GM19324 (cell line): ENCODE results near the gene ZNF778.
"Not testable (repeated sequence)": the region's sequence is repeated elsewhere in the genome, so short reads cannot be mapped to it uniquely, and the experiment has no call there.

Experiments
- ATAC-seq: cut with Tn5 transposase; IDR thresholded peaks from one replicate; pipeline ENCODE4 v1.9.1; 2021; ENCODE audit warnings: mild to moderate bottlenecking, moderate library complexity; ENCODE audit not compliant: unreplicated experiment, low FRiP score

ZNF778 gene

DNA sequence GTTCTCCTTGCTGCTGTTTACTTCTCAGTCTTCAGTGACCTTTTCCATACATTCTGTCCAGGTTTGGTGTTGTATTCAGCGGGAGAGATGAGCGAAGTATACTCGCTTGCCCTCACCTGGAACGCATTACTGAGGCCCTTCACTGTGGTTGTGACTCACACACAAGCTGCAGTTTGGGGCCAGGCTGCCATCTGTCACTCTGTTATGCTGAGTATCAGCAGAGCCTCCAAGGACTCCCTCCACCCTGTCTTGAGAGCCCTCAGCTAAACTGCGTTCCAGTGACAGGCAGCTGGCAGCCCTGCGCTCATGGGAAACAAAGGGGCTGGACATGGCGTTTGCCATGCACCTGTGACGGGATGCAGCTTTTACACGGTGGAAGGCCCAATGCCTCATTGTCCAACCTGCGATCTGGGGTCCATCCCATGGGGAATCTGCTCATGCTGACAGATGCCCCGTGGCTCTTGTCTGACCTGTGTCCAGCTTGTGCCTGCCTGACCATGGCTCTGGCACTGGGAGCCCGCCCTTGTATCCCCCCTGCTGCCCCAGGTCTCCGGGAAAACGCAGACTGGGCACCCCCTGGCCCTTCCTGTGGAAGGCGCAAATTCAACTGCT is 6.5 kb upstream of the ZNF778 start:
- no peak for ATAC-seq

DNA sequence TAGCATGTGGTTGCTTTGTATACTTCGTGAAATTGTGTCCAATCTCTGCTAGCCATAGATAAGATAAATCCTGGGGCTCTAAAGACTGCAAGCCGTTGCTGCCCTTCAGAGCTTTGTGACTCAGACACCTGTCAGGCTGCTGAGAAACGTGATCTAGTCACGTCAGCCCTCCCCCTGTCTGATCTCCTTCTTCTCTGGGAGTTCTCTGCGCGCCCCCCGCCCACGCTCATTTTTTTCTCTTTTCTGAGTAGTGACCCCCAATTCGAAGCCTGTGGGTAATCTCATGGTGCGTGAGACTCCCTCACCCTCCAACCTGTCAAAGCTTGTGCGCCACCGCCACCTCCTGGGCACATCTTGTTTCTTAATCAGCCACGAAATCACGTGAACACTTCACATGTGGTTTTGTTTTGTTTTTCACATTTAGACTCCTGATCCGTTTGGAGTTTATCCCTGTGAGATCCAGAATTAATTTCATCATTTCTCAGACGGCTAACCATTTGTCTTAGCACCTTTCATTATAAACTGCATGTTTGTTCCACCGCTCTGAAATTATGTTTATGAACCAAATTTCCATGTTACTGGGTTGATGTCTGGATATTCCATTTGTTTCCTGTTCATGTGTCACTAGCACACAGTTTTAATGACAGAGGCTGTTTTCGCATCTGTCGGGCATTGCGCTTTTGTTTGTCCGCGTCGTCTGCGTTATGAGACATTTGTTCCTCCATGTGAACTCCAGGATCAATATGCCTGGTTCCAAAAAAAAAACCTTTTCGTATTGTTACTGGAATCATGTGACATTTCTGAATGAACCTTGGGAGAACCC is 977 bp upstream of the ZNF778 start:
- no peak for ATAC-seq

DNA sequence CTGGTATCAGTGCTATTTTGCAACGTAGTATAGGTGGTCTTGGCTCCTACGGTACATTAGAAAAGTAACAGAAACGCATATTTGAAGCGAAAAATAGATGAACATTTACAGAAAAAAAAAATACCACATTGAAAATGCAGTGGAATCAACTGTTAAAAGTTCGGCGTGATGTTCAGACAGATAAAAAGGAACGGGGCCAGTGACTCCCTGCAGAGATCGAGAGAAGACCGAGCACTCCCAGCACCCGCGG is 440 bp upstream of the ZNF778 start:
- ATAC-seq, result no peak

DNA sequence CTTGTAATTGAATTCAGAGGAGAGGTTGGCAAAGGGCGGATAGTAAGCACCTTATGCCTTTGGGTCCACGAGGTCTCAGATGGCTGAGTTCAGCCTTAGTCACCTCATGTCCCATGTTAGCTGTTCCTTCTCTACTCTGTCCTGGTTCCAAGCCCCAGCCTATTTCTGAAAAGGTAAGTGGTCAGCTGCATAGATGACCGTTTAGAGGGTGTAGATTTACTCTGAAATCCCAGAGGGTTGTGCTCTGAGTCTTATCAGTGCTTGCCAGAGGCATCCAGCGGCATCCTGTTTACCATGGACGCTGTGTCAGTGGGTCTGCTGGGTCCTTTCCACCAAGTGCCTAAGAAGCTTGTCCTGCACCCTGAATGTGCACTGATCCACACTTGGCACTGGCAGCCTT is 1.9 kb downstream of the ZNF778 start:
- no peak for ATAC-seq

DNA sequence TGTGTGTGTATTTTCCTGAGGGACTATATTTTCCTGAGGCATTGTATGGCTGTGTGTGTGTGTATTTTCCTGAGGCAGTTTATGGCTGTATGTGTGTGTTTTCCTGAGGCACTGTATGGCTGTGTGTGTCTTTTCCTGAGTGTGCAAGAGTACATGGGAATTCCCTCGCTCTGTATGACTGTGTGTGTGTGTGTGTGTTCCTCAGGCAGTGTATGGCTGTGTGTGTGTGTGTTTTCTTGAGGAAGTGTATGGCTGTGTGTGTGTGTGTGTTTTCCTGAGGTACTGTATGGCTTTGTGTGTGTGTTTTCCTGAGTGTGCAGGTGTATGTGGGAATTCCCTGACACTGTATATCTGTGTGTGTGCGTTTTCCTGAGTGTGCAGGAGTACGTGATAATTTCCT is 4.1 kb downstream of the ZNF778 start:
- no peak for ATAC-seq

DNA sequence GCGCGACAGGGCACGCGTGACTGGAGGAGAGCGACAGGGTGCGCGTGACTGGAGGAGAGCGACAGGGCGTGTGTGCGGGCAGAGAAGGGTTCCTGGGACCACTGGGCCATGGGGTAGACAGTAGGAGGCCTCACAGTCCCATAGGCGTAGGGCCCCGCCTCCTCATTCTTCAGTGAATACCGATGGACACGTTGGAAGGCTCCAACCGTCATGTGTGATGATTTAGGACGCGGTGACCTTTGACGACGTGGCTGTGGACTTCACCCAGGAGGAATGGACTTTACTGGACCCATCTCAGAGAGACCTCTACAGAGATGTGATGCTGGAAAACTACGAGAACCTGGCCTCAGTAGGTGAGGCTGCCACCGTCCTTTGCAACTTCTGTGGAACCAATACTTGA is 5.4 kb downstream of the ZNF778 start:
- ATAC-seq, result no peak

DNA sequence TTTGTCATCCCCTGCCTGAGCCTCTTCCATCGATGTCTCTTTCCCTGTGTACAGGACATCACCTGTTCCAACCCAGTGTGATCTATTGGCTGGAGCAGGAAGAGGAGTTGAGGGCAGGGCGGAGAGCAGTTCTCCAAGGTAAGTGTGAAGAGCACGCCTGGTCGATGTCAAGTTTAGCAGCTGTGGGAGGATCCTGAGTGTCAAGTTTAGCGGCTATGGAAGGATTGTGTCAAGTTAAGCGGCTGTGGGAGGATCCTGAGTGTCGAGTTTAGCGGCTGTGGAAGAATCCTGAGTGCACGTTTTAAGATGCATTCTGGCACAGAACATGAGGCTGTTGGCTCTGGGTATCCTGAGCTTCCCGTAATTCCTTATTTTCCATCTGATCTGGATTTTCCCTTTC is 7.2 kb downstream of the ZNF778 start:
- no peak for ATAC-seq

DNA sequence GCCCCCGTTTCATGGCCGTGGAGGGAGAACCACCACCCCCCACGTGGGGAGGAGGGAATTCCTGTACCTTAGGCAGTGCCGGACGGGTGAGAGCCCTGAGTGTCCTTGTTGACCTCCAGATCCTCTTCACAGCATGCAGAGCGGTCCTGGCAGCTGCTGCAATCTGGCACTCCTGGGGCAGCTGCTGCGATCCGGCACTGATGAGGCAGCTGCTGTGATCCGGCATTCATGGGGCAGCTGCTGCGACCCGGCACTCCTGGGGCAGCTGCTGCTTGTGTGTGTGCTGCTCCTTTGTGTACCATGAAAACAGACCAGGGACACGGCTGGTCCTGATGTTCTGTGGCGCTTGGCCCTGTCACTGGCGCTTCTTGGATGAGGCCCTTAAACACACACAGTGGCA is 12.8 kb downstream of the ZNF778 start:
- ATAC-seq, result no peak

DNA sequence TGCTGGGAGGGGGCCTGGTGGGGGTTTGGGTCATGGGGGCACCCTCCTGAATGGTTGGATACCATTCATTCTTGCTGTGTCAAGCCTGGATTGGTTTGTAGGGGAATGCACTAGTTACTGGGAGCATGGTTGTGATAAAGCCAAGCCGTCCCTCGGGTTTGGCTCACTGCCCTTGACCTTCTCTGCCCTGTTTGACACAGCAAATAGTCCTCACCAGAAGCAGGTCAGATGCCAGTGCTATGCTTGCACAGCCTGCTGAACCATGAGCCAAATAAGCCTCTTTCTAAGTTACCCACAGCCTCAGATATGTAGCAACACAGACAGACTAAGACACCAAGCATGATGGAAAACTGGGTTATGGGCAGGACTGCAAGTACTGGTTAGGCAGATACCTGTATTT is 14.6 kb downstream of the ZNF778 start:
- ATAC-seq, result no peak

DNA sequence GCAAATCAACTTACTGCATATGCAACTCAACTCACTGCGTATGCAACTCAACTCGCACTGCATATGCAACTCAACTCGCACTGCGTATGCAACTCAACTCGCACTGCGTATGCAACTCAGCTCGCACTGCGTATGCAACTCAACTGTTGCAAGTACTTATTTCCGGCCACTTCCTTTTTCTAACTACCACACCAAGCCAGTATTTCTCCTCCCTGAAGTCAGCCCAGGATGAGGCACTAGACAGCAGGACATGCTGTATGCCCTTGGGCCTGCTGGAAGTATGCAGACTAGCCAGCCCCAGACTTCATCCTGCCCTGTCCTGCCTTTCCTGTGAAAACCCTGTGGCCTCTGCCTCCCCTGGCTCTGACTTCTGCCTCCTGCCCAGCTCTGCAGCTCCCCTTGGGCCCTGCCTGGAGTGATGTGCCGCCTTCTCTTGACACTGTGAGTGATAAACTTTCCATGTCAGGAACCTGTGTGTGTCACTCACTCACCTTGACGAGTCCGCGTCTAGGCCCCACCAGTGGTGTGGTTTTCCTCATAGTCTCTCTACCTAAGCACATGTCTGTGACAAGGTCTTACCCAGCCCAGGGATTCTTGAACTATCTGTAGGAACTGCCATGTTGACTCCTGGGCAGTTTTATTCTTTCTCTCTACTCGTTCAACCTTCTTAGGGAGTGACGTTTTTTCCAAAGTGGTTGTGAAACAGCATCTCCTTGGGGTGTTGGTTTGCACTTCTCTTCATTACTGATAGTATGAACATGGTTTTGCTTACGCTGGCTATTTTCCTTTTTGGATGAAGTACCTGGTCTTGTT is 16.4 kb downstream of the ZNF778 start:
- ATAC-seq, result no peak

DNA sequence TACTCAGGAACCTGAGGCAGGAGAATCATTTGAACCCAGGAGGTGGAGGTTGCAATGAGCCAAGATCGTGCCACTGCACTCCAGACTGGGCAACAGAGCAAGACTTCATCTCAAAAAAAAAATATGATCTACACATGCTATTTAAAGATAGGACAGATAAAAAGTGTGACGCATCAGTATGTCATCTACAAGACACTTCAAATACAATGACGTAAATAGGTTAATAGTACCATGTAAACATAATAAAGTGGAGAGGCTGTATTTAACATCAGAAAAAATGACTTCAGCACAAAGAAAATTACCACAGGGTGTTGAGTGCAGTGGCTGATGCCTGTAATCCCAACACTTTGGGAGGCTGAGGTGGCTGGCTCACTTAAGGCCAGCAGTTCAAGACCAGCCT is 20.2 kb downstream of the ZNF778 start:
- no peak for ATAC-seq

DNA sequence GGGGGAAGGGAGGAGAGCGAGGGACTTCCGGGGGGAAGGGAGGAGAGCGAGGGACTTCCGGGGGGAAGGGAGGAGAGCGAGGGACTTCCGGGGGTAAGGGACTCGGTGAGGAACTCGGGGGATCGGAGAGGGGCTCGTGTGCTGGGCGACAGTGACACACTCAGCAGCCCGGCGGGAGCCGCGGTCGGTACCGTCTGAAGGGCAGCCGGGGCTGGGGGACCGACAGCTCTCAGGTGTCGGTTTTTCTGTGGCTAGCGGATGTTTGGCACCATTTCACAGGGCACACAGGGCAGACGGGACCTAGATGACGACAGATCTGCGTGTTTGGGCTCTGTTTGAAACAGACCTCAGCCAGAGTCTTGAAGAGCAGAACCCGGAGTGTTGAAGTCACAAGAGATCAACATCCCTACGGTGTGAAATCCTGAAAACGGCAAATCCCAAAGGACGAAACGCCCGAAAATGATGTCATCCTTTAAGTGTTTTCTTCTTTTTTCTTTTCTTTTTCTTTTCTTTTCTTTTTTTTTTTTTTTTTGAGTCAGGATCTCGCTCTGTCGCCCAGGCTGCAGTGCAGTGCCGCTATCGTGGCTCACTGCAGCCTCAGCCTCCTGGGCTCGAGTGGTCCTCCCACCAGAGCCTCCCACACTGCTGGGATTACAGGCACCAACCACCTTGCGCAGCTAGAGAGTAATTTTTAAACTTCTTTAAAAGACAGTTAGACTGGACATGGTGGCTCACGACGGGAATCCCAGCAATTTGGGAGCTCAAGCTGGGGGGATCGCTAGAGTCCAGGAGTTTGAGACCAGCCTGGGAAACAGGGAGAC is 23.9 kb downstream of the ZNF778 start:
- peak; percentile 49 for ATAC-seq

DNA sequence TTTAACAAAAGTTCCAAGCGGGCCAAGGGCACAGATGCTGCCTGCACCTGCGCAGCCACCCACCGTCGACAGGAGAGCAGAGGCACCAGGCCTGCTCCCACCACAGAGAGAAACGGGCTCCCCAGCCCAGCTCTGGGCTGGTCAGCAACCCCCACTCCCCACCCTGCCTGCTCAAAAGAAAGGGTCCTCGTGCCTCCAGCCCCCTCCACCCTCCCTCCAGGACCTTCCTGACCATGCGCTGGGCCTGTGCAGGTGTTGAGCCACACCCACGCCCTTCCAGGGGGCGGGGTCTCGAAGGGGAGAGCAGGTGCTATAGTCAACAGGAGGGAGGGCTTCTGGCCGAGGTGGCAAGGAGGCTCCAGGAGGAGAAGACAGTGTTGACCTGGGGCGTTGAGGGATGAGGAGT is 25.3 kb downstream of the ZNF778 start:
- no peak for ATAC-seq

DNA sequence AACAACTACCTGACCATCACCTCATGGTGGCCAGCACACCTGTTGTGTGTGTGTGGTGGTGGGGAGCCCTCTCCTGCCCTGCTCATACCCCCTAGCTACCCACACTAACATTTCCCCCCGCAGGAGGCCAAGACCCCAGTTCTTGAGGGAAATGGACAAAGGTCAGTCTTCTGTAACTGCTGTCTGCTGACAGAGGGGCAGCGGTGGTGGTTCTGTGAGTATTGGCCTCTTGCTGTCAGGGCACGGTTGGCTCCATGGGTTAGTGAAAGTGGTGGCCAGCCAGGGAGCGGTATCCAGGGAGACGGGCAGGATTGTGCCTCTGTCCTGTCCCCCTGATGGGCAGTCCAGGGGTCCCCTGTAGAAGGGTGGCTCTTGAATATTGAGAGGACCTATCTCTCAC is 26.2 kb downstream of the ZNF778 start:
- ATAC-seq, result no peak

DNA sequence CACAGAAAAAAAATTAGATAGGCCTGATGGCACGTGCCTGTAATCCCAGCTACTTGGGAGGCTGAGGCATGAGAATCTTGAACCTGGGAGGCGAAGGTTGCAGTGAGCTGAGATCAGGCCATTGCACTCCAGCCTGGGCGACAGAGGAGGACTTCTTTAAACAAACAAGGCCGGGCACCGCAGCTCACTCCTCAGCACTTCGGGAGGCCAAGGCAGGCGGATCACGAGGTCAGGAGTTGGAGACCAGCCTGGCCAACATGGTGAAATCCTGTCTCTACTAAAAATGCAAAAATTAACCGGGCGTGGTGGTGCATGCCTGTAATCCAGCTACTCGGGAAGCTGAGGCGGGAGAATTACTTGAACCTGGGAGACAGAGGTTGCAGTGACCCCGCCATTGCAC is 26.8 kb downstream of the ZNF778 start:
- not testable (repeated sequence) for ATAC-seq

DNA sequence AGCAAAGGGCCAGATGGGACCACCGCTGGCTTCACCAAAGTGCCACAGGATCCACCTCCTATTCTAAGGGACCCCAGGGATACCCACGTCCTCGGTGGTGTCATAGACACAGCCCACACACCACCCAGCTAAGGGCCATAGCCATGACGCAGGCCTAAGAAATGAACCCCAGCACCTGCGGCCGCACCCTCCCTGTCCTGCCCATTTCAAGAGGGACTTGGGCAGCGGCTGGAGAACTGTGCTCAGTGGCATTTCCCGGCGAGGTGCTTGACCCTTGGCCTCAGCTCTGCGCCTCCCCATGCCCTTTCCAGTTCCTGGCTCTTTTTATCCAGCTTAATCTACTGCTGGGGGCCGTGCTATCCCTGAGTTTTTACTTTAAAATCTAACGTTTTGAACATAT is 27.3 kb downstream of the ZNF778 start:
- ATAC-seq, result no peak

DNA sequence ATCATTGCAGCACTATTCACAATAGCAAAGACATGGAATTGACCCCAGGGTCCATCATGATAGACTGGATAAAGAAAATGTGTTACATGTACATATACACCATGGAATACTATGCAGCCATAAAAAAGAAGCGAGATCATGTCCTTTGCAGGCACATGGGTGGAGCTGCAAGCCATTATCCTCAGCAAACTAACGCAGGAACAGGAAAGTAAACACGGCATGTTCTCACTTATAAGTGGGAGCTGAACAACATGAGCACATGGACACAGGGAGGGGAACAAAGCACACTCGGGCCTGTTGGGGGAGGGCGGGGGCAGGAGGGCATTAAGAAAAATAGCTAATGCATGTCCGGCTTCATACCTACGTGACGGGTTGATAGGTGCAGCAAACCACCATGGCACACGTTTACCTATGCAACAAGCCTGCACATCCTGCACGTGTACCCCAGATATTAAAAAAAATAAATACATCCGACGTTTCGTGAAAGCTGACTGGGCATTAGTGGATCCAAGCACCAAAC is 28.9 kb downstream of the ZNF778 start:
- no peak for ATAC-seq

DNA sequence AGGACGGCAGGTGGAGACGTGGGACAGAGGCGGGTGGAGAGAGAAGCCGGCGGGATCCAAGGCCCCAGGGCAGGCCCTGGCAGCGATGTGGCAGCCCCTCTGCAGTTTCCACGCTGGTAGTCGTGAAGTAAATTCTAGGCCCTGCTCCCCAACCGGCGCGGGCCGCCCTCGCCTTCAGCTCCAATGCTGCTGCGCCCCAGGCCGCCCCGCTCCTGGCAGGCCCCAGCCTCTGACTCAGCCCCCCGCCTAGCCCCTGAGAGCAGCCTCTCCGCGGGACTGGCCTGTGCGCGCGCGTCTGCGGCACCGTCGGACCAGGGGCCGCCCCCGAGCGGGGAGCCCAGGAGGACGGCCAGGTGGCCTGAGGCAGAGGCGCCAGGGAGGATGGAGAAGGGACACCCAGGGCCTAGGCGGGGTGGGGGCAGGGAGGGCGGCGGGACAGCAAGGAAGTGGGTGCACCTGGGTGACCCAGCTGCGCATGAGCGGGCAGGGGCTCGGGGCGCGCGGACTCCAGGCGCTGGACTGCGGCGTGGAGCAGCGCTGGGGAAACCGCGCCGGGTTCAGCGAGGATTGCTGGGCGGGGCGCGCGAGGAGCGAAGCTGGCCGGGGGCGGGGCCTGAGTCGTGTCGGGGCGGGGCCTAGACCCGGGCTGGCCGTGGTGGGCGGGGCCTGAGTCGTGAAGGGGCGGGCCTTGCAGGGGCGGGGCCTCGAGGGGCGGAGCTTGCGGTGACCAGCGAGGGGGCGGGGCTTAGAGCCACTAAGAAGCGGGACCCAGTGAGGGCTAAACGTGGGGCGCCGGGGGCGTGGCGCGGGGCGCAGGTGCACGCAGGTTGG is 29.6 kb downstream of the ZNF778 start:
- ATAC-seq, result peak; percentile 62

DNA sequence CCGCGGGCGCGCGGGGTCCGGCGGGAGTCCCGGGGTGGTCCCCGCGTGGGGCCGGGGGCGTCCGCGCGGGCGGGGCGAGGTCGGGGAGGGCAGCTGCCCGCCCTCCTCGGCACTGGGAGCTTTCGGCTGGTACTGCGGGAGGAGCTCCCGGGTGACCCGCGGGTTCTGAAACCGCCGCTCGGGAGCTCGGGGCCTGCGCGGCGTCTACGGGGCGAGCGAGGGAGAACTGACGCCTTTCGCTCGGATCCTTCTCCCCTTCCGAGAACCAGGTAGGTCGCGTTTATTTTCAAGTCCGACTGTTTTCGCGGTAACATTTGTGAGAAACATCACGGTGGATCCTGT is 30.2 kb downstream of the ZNF778 start:
- not testable (repeated sequence) for ATAC-seq
